Retinal pigment epithelial cell (primary cell): Measurements from ENCODE around the gene PTPRA.

ENCODE experiments used
- DNase-seq: peaks from one replicate; pipeline ENCODE4 v3.0.0-alpha.2; 2010; ENCODE audit warnings: low read depth
- H3K4me3 ChIP-seq: 2 replicates; pipeline ENCODE4 v1.5.1; 2011; ENCODE audit warnings: mild to moderate bottlenecking, low read length, control low read depth, moderate library complexity
- CTCF ChIP-seq: conservative IDR thresholded peaks from 2 replicates; pipeline ENCODE4 v1.5.1; 2011; ENCODE audit warnings: low read depth, low read length, control low read depth, inconsistent platforms

The PTPRA gene

GRCh38 chr20:3027987-3028386 lies 154.7 kb downstream of the PTPRA start:
- H3K4me3 ChIP-seq = no peak overlapping the region
- no peak for DNase-seq

DNA sequence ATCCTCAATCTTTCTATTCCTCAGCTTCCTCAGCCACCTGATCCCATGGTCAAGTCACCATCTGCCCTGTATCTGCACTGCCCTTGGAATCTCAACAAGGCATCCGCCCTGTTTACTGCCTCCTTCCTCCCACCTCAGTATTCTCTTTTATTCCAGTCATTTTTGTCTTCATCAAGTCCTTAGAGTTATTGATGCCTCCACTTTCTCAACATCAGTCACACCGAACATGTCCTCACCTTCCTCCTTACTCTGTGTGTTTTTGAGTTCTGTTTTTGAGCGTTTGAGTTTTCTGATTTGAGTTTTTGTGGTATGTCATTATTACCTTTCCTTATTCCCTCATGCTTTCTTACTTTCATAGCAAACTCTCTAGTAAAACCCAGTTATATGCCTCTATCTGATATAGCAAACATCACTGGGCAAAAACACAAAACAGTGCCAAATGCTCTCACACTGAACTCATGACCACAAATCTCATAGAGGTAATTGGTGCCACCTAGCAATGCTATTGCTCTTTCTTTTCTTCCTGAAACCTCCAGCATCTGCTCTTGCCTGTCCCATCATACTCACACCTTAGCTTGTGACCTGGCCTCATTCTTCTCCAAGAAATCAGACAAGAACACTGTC lies 158.4 kb downstream of the PTPRA start:
- no peak overlapping the region for H3K4me3 ChIP-seq
- TF ChIP-seq CTCF = no peak
- DNase-seq = no peak

More at GRCh38 chr20:3027987-3028386, 154.7 kb downstream of the PTPRA start:
- TF ChIP-seq CTCF = no peak

DNA sequence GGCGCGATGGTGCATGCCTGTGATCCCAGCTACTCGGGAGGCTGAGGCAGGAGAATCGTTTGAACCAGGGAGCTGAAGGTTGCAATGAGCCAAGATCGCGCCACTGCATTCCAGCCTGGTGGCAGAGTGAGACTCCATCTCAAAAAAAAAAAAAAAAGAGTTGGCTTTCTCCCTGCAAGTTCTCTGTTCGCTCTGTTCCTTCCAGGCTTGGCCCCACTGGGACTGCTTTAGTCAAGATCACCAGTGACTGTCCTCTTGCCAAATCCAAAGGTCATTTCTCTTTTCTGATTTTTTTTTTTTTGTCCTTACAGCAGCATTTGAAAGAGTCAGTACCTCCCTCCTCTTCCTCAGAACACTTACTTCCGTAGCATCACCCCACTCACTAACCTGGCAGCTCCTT lies 159.3 kb downstream of the PTPRA start:
- H3K4me3 ChIP-seq = no peak overlapping the region
- TF ChIP-seq CTCF = no peak

GRCh38 chr20:3037654-3038053 lies 164.4 kb downstream of the PTPRA start:
- no peak for TF ChIP-seq CTCF
- no peak overlapping the region for H3K4me3 ChIP-seq
- DNase-seq = no peak

More for the DNA sequence above, 159.3 kb downstream of the PTPRA start:
- DNase-seq = no peak

GRCh38 chr20:3038454-3038853 lies 165.2 kb downstream of the PTPRA start:
- no peak for DNase-seq
- no peak overlapping the region for H3K4me3 ChIP-seq
- no peak for TF ChIP-seq CTCF

GRCh38 chr20:3039426-3039825 lies 166.1 kb downstream of the PTPRA start:
- no peak for TF ChIP-seq CTCF
- no peak overlapping the region for H3K4me3 ChIP-seq
- DNase-seq = no peak

DNA sequence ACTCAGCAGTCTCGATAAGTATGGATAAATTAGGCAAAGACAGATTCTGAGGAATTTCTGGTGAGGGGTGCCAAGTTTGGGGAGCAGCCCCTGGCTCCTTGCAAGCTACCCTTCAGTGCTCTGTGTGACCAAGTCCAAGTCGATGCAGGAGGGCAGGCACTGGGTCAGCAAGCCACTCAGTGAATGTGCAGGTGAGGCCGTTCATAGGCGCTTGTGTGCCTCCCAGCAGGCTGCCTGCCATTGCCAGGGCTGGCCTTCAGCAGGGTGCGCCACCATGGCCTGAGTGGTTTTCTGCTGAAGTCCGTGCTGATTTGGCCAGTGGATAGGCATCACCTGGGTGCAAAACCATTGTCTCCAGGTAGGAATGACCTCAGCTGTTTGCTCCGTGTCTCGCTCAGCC lies 166.8 kb downstream of the PTPRA start:
- no peak overlapping the region for H3K4me3 ChIP-seq
- DNase-seq = no peak
- no peak for TF ChIP-seq CTCF
